Pancreas (tissue), 10 donors: ENCODE measurements around the gene FOXL3. TPM values are rescaled to one million over a fixed set of nuclear protein-coding genes. Genes with fewer than 3 reads are reported as not detected.

Experiments
- ATAC-seq, 4 donors: fragments of 200-7000 bp; cut with Tn5 transposase; one replicate each; pipeline versions ENCODE4 v1.8.0 to v1.9.1; 2020; ENCODE audit warnings: mild to moderate bottlenecking in 4 of 4, moderate library complexity in 4 of 4
- DNase-seq, 6 donors: peaks; one replicate each; pipeline ENCODE4 v3.0.0-alpha.2; 2020
- FAIRE-seq: peaks from 2 replicates; lab custom pipeline; 2012; peaks lifted over from hg19 to GRCh38; lab: Jason Lieb, UNC
- H3K27ac ChIP-seq, 4 donors: fragments of 200-600 bp; sonication (generic); 1 replicate in 3 of 4; 2 replicates in 1 of 4; pipeline versions ENCODE4 v1.5.0 to v1.8.0; 2020
- H3K27me3 ChIP-seq, 4 donors: fragments of 200-600 bp; one replicate each; pipeline ENCODE4 v1.8.0; 2021
- H3K36me3 ChIP-seq, 3 donors: fragments of 200-600 bp; sonication (generic) in 1 of 3; one replicate each; pipeline versions ENCODE4 v1.5.0 to v1.8.0; 2020 to 2021
- H3K4me1 ChIP-seq, 3 donors: fragments of 200-600 bp; one replicate each; pipeline ENCODE4 v1.8.0; 2021
- H3K4me3 ChIP-seq, 4 donors: fragments of 200-600 bp; sonication (generic) in 2 of 4; one replicate each; pipeline versions ENCODE4 v1.5.0 to v1.8.0; 2020 to 2021
- H3K9me3 ChIP-seq, 4 donors: fragments of 200-600 bp; one replicate each; pipeline ENCODE4 v1.8.0; 2021
- WGBS, 2 donors: extraction: QIAGEN DNeasy Blood & Tissue Kit; methylation state at CpG; one replicate each; pipeline ENCODE4 v1.1.7; 2013; 5-methylcytosine and 5-hydroxymethylcytosine counted together
- intact Hi-C, 3 donors: fragments of 100-400 bp; cut with DNase I; formaldehyde crosslinking; loops; one replicate each; pipeline versions ENCODE4 v1.11.1 to v1.14.2; 2022
- polyA plus RNA-seq, 2 donors: library from polyadenylated mRNA; stranded (reverse); fragments of 200-250 nt; gene quantifications; one replicate each; pipeline ENCODE4 v1.2.3, GENCODE V29; 2013
- total RNA-seq, 6 donors: library from RNA; stranded (reverse); fragmentation: NEBNext Ultra II Directional in 4 of 6; extraction: Animal tissue kit (Norgen Biotek cat#: 25700) in 4 of 6; gene quantifications; one replicate each; pipeline versions ENCODE4 v1.2.1 to v1.2.4, GENCODE V29; 2021 to 2023
- TF ChIP-seq, protein P1 (sequence below), 4 donors: fragments of 200-600 bp; sonication (generic) in 3 of 4; IDR thresholded peaks; one replicate each; pipeline versions ENCODE4 v1.5.0 to v1.8.0; 2021; ENCODE audit warnings: antibody characterized with exemption in 4 of 4
- donor health status: healthy with polysubstance abuse.
- donor health status: DM: no; HTN: no; CAD: no; lungs with moderate emphysema.
- donor health status: DM: no; HTN: no; CAD: no.
- donor health status: control.
- donor health status: control.
- donor health status: Bipolar disorder and iron deficiency.
- donor health status: DM: yes; HTN: yes; CAD: no.
- donor health status: DM: no; HTN: no; CAD: no.
- donor health status: DM: no; HTN: no; CAD: no.
- donor health status: DM: yes; HTN: yes; CAD: no.

The FOXL3 gene
- total and polyA plus RNA-seq, 8 donors = not detected

DNA sequence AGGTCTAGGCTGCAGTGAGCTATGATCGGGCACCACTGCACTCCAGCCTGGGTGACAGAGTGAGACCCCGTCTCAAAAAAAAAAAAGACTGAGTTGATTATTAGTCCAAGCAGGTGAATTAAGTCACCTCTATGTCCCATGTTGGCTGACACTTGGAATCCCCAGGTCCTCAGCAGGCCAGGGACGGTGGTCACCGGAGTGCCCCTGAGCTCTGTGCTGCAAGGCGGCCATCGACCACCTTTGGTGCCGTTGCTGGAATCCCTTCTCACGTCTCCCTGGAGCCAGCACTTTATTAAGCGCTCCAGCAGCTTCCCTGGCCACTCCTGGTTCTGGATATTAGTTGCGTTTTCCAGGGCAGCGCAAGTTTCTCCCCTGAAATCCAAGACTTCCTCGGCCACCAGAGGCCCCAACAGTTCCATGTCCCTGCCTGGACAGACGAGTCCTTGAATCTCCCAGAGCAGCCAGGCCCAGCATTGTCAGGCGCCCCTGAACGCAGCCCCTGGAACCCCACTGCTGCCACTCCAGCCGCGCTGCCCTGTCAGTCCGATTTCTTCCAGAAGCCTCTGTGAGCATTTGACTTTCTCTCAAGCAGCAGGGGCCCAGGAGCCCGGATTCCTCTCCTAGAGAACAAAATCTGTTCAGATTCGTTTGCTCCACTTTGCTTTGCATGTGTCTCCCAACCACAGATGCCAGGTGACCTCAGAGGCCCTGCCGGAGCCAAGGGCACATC lies 38.4 kb upstream of the FOXL3 start:
- ATAC-seq = no peak
- intact Hi-C loops = no loop called here
- peak in 2 of 6 donors; percentile 12 to 36 for DNase-seq
- H3K27me3 ChIP-seq = no peaks in the 10 kb centered on the region
- FAIRE-seq = no peak
- H3K4me3 ChIP-seq = no peak overlapping the region
- peaks cover 0 to 3% (median 0%) of the 10 kb centered on the region in 3 donors for H3K36me3 ChIP-seq
- no peak overlapping the region for H3K27ac ChIP-seq
- H3K9me3 ChIP-seq = no peaks in the 10 kb centered on the region
- no peaks in the 10 kb centered on the region for H3K4me1 ChIP-seq
- 90 to 94% methylated on average over 21 of the region's 21 CpGs for WGBS, 2 donors
- TF ChIP-seq, protein P1, sequence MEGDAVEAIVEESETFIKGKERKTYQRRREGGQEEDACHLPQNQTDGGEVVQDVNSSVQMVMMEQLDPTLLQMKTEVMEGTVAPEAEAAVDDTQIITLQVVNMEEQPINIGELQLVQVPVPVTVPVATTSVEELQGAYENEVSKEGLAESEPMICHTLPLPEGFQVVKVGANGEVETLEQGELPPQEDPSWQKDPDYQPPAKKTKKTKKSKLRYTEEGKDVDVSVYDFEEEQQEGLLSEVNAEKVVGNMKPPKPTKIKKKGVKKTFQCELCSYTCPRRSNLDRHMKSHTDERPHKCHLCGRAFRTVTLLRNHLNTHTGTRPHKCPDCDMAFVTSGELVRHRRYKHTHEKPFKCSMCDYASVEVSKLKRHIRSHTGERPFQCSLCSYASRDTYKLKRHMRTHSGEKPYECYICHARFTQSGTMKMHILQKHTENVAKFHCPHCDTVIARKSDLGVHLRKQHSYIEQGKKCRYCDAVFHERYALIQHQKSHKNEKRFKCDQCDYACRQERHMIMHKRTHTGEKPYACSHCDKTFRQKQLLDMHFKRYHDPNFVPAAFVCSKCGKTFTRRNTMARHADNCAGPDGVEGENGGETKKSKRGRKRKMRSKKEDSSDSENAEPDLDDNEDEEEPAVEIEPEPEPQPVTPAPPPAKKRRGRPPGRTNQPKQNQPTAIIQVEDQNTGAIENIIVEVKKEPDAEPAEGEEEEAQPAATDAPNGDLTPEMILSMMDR (IDR thresholded peaks at IDR 0.05) = no peak

GRCh38 chr7:252216-252965 lies 37.6 kb upstream of the FOXL3 start:
- FAIRE-seq (no peak), ATAC-seq (no peak), DNase-seq (peak in 2 of 6 donors; percentile 13 to 44)
- no peaks in the 10 kb centered on the region for H3K4me1 ChIP-seq
- H3K36me3 ChIP-seq = peaks cover 0 to 9% (median 0%) of the 10 kb centered on the region in 3 donors
- H3K4me3 ChIP-seq = no peak overlapping the region
- intact Hi-C loops = no loop called here
- TF ChIP-seq, protein P1 (IDR thresholded peaks at IDR 0.05) = no peak
- H3K9me3 ChIP-seq = no peaks in the 10 kb centered on the region
- no peak overlapping the region for H3K27ac ChIP-seq
- WGBS, 2 donors = 93% methylated on average over 29 of the region's 29 CpGs
- H3K27me3 ChIP-seq = no peaks in the 10 kb centered on the region

GRCh38 chr7:252981-253380 lies 37.0 kb upstream of the FOXL3 start:
- FAIRE-seq = no peak
- peak in 2 of 6 donors; percentile 18 to 53 for DNase-seq
- Histone ChIP-seq H3K4me3 (no peak overlapping the region), H3K4me1 (no peaks in the 10 kb centered on the region), H3K27me3 (no peaks in the 10 kb centered on the region), H3K27ac (no peak overlapping the region), H3K36me3 (peaks cover 0 to 9% (median 0%) of the 10 kb centered on the region in 3 donors), H3K9me3 (no peaks in the 10 kb centered on the region)
- ATAC-seq = no peak
- WGBS, 2 donors = 95% methylated on average over 22 of the region's 22 CpGs
- intact Hi-C loops = no loop called here
- TF ChIP-seq, protein P1 (IDR thresholded peaks at IDR 0.05) = no peak

DNA sequence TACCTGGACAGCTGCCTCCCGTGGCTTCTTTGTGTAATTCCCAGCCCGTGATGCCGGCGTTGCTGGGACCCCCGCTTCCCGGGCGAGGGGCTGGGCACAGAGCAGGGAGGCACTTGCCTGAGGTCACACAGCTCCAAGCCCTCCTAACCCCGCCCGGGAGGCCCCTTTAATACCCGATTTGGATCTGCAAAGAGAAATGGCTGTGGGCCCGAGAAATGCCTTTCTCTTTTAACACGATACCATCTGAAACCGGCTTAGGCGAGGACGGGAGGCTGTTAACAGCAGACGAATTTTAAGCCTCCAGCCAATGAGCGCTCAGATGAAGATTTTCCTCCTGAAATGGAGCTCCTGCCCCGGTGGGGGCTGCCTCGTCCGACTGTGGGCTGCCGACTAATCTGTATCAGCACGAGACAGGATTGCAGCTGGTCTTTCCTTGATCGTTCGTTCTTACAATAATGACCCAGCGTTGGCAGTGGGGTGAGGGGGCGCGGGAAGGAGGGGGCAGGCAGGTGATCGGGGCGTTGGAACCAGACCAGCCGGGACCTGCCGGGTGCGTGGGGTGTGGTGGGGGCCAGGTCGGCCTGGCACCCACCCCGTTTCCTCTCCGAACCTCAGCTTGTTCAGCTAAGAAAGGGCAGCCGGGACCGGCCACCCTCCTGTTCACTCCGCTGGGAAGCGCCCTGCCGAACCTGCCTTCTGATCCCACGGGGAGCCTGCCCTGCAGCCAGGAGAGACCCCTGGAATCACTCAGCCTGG lies 36.2 kb upstream of the FOXL3 start:
- no peak for ATAC-seq
- peaks cover 0 to 12% (median 0%) of the 10 kb centered on the region in 3 donors for H3K36me3 ChIP-seq

More for the DNA sequence above, 36.2 kb upstream of the FOXL3 start:
- no peaks in the 10 kb centered on the region for H3K27me3 ChIP-seq
- FAIRE-seq (no peak), DNase-seq (peak in 2 of 6 donors; percentile 17 to 56)
- 92 to 93% methylated on average over 41 of the region's 41 CpGs for WGBS, 2 donors
- intact Hi-C loops = no loop called here
- no peaks in the 10 kb centered on the region for H3K9me3 ChIP-seq
- no peaks in the 10 kb centered on the region for H3K4me1 ChIP-seq
- H3K27ac ChIP-seq = no peak overlapping the region
- no peak overlapping the region for H3K4me3 ChIP-seq
- TF ChIP-seq, protein P1 (IDR thresholded peaks at IDR 0.05) = no peak
